CD1c-positive myeloid dendritic cell (primary cell): Measurements from ENCODE around the gene TSGA10IP.

Experiments used
- DNase-seq: peaks from one replicate; pipeline ENCODE4 v3.0.0-alpha.2; 2016; ENCODE audit errors: extremely low spot score

The TSGA10IP gene

DNA sequence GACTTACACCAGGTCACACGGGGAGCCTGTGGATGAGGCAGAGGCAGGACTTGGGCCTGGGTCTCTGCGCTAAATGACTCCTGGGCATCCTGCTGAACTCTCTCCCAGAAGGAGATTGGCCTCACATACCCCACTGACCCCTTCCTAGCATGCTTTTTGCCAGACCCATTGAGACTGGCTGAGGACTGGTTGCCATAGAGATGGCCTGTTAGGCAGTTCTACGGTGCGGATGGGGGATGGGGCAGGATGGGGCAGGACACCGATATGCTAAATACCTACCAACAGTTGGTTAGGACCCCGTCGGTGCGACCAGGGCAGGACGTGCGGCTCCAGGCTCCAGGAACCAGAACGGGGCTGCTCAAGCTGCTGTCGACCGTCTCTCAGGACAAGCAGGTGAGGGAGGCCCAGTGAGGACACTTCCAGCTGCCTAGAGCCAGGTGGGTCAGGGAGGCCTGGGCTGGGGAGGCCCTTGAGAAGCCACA is at the start of gene TSGA10IP:
TSGA10IP (plus strand) TSS at position 51 of the 482 bp plus-strand sequence; CDS start at position 247, 196 bp downstream.
- DNase-seq: no peak

DNA sequence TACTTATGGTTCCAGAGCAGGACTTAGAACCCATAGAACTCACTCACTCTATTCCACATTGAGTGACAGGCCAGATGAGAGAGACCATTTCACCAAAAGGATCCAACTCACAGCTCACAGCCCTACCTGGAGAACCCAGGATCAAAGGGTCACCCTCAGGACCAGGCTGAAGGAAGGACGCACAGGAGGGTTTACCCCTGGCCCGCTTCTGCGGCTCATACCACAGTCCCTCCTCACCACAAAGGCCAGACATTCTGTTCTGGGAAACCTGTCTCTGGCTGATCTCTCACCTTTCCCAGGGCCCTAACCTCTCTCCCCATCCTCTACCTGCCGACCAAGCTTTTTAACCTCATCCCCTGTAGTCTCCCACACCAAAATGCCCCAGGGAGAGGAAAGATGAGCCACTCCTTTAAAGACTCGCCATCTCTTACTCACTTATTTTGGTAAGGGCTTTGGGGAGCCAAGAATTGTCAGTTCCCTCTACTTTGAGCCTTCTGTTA is 49.7 kb upstream of the TSGA10IP start:
- no peak for DNase-seq

- DNase-seq: no peak
Measured at GRCh38 chr11:65896034-65896999, 49.0 kb upstream of the TSGA10IP start.

- no peak for DNase-seq
Measured at GRCh38 chr11:65897020-65897471, 48.2 kb upstream of the TSGA10IP start.

DNA sequence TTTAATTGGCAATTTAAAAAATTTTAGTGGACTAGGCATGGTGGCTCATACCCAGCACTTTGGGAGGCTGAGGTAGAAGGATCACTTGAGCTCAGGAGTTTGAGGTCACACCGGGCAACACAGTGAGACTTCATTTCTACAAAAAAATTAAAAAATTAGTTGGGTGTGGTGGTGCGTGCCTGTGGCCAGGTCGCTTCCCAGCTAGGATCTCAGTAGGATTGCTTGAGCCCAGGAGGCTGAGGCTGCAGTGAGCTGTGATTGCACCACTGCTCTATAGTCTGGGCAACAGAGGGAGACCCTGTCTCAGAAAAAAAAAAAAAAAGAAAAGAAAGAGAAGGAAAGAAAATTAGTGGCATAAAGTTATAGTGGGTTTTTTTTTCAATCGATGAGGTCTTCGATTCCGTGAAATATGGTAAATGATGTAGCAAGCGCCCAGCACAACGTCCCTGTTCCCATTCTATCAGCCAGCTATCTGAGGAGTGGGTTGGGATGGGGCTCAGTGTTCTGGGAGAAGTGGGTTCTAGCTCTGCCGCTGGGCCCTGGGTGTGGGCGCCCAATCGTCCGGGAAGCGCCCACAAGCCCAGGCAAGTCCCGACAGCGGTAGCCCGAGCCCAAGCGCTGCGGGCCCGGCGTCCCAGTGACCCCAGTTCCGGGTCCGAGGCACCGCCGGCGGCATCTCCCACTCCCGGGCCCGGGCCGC is 46.5 kb upstream of the TSGA10IP start:
- DNase-seq: no peak

DNA sequence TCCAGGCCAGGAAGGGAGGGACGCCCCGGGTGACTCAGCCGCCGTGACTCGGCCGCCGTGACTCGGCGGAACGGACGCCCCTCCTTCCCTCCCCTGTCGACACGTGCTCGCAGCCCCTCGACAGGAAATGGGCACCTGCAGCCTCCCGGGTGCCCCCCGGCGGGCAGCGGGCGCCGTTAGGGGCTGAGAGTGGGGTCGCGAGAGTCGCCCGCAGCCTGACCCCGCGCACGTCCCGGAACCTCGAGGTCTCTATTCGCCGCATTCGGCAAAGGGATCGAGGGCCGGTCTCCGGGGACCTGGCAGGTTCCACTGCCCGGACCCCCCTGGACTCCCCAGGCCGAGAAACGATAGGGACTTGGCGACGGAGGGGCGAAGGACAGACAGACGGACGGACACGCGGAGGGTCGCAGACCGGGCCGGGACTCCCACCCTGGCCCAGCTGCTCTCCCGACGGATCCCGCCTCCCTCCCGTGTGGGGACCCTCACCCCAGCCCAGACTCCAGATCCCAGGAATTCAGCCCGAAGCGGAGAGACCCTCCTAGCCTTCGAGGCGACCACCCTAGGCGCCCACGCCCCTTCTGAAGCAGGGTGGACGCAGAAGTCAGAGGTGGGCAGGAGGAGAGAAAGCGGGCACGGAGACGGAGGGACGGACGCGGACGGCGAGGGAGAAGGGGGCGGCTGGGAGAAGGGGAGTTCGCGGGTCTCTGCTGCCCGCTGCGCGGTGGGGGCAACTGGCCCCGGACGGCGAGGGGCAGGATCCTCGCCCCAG is 45.7 kb upstream of the TSGA10IP start:
- peak; percentile 83 for DNase-seq

- peak; percentile 95 for DNase-seq
Measured at GRCh38 chr11:65900125-65900898, 45.0 kb upstream of the TSGA10IP start, which contains the start of gene FOSL1. FOSL1 (minus strand) TSS chr11:65900388; CDS start chr11:65900339, 49 bp downstream.

DNA sequence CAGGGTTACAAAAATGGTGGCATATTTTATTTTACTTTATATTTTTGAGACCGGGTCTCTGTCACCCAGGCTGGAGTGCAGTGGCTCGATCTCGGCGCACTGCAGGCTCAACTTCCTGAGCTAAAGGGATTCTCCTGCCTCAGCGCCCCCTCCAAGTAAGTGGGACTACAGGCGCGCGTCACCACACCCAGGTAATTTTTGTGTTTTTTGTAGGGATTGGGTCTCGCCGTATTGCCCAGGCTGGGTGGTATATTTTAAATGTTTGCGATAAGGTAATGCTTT is 44.4 kb upstream of the TSGA10IP start:
- no peak for DNase-seq

- no peak for DNase-seq
Measured at GRCh38 chr11:65903068-65903481, 42.2 kb upstream of the TSGA10IP start.

GRCh38 chr11:65903715-65904114 is 41.6 kb upstream of the TSGA10IP start:
- DNase-seq: no peak

DNA sequence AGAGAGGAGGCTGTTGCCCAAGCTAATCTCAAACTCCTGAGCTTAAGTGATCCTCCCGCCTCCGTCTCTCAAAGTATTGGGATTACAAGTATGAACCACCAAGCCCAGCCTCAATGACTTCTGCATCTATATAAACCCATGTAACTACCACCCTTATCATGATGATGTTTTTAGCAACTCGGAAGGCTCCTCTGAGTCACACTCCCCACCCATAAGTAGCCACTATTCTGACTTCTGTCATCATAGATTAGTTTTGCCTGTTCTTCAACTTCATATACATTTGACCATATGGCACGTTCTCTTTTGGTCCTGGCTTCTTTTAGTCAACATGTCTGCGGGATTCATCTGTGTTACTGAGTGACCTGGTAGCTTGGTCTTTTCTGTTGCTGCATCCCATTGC is 38.7 kb upstream of the TSGA10IP start:
- DNase-seq: no peak

DNA sequence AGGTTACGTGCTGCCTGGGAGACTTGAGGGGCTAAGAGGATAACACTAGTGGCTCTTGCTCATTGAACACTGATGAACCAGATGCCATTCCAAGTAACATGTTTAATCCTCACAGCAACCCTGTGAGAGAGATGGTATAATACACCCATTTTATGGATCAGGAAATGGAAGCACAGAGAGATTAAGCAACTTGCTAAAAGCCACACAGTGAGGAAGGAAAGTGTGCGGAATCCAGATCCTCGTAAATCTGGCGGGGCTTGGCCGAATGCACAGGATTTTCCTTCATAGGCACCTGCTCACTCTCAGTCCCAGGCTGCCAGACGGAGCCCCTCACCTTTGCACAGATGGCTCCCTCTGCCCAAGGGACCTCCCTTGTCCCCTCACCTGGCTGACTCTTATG is 37.4 kb upstream of the TSGA10IP start:
- no peak for DNase-seq

GRCh38 chr11:65911682-65912568 is 33.4 kb upstream of the TSGA10IP start:
- peak; percentile 38 for DNase-seq

DNA sequence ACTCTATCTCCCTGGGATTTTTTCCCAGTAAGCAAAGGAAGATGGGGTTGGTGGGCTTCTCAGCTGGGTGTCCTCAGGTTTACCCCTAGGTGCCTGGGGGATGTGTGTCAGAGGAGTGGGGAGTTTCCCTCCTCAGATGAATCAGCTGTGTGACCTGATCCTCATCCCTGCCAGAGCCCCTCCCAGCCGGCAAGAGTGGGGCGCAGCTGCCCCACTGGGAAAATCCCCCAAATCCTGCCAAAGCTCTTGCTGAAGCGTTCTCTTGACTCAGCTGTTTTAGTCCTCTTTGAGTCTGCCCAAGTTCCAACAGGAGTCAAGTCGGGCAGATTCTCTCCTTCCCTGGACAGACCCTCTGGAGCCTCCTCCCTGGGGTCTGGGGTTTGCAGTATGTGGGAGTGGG is 32.4 kb upstream of the TSGA10IP start:
- no peak for DNase-seq

GRCh38 chr11:65915101-65915820 is 30.0 kb upstream of the TSGA10IP start:
- DNase-seq: no peak

DNA sequence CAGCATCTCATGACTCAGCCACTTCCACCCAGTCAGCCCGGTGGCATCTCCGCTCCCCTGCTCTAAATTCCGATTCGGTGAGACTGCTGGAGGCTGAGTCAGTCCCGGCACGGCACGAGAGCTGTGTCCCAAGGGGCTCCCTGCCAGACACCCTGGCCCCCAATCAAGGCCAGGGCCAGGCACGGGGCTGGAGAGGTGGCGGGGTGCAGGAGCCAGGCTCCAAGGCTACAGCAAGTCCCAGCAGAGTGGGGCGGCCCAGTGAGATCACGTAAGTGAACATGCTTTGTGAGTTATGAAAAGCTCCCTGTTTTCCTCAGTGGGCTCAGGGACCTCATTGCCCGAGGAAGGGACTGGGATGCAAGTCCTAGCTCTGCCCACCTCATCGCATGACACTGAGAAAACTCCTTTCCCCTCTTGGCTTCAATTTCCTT is 29.4 kb upstream of the TSGA10IP start:
- peak; percentile 47 for DNase-seq

DNA sequence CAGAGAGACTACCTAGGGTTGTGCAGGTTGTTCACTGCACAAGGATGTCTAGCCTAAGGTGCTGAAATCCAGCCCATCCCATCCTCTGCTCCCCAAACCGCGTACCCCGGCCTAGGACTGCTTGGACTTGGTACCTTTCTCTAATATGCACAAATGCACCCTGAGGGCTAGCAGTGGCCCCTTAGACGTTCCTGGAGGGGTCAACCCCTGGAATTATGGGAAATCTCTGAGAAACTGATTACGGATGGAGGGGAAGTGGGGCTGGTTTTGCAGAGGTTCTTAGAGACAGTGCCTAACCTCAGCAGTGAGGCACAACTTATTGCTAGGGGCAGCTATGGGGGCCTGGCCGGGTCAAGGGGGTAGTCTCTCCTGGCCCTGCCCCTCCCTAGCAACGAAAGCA is 28.9 kb upstream of the TSGA10IP start:
- DNase-seq: no peak

GRCh38 chr11:65917077-65917433 is 28.2 kb upstream of the TSGA10IP start:
- no peak for DNase-seq
